RWPE2 (cell line): ENCODE results near the gene KIRREL3.

ENCODE experiments used
- ATAC-seq: fragments of 200-7000 bp; cut with Tn5 transposase; 3 replicates; pipeline ENCODE4 v1.9.1; 2021; ENCODE audit warnings: low read depth
- DNase-seq: peaks from one replicate; pipeline ENCODE4 v3.0.0-alpha.2; 2020; ENCODE audit warnings: low spot score
- H3K27ac ChIP-seq: fragments of 450-650 bp; 2 replicates; pipeline ENCODE4 v1.5.1; 2017; ENCODE audit warnings: mild to moderate bottlenecking; ENCODE audit not compliant: poor library complexity, severe bottlenecking
- H3K27me3 ChIP-seq: fragments of 250-450 bp; sonication (Bioruptor Pico); 2 replicates; pipeline ENCODE4 v1.5.1; 2021; ENCODE audit warnings: mild to moderate bottlenecking, moderate library complexity; ENCODE audit not compliant: insufficient read depth, poor library complexity, severe bottlenecking
- H3K36me3 ChIP-seq: fragments of 250-450 bp; sonication (Bioruptor Pico); 2 replicates; pipeline ENCODE4 v1.5.1; 2020; ENCODE audit warnings: low read depth, mild to moderate bottlenecking, moderate library complexity
- H3K4me1 ChIP-seq: fragments of 250-450 bp; sonication (Bioruptor Pico); 2 replicates; pipeline ENCODE4 v1.5.1; 2021; ENCODE audit warnings: mild to moderate bottlenecking, moderate library complexity; ENCODE audit not compliant: insufficient read depth, poor library complexity, severe bottlenecking
- H3K4me3 ChIP-seq: fragments of 250-450 bp; sonication (Bioruptor Pico); 2 replicates; pipeline ENCODE4 v1.5.1; 2021; ENCODE audit warnings: mild to moderate bottlenecking, moderate library complexity; ENCODE audit not compliant: severe bottlenecking
- H3K9me3 ChIP-seq: fragments of 250-450 bp; sonication (Bioruptor Pico); 2 replicates; pipeline ENCODE4 v1.5.1; 2021; ENCODE audit warnings: mild to moderate bottlenecking, moderate library complexity; ENCODE audit not compliant: severe bottlenecking
- CTCF ChIP-seq: fragments of 450-650 bp; IDR thresholded peaks from one replicate; pipeline ENCODE4 v1.5.1; 2017; ENCODE audit warnings: mild to moderate bottlenecking, moderate library complexity; ENCODE audit not compliant: poor library complexity, severe bottlenecking

KIRREL3 gene

GRCh38 chr11:126533560-126533959 lies 467.0 kb downstream of the KIRREL3 start:
- Histone ChIP-seq H3K27me3 (no peaks in the 10 kb centered on the region), H3K27ac (no peak overlapping the region), H3K36me3 (no peaks in the 10 kb centered on the region), H3K9me3 (no peaks in the 10 kb centered on the region), H3K4me1 (no peaks in the 10 kb centered on the region), H3K4me3 (no peak overlapping the region)
- ATAC-seq (no peak), DNase-seq (no peak)
- TF ChIP-seq CTCF, result no peak

GRCh38 chr11:126530416-126530815 lies 470.2 kb downstream of the KIRREL3 start:
- Histone ChIP-seq H3K27me3 (no peaks in the 10 kb centered on the region), H3K4me1 (no peaks in the 10 kb centered on the region), H3K4me3 (no peak overlapping the region), H3K27ac (no peak overlapping the region), H3K36me3 (no peaks in the 10 kb centered on the region), H3K9me3 (no peaks in the 10 kb centered on the region)
- DNase-seq (no peak), ATAC-seq (no peak)
- no peak for TF ChIP-seq CTCF

- Histone ChIP-seq H3K27me3 (no peaks in the 10 kb centered on the region), H3K36me3 (no peaks in the 10 kb centered on the region), H3K4me1 (no peaks in the 10 kb centered on the region), H3K9me3 (no peaks in the 10 kb centered on the region), H3K27ac (no peak overlapping the region), H3K4me3 (no peak overlapping the region)
- ATAC-seq (no peak), DNase-seq (no peak)
- TF ChIP-seq CTCF, result no peak
Measured at GRCh38 chr11:126529037-126529436, 471.5 kb downstream of the KIRREL3 start.

- no peaks in the 10 kb centered on the region for H3K36me3 ChIP-seq
- no peak for TF ChIP-seq CTCF
- no peak overlapping the region for H3K27ac ChIP-seq
- no peak for ATAC-seq
- no peaks in the 10 kb centered on the region for H3K4me1 ChIP-seq
- no peaks in the 10 kb centered on the region for H3K9me3 ChIP-seq
- DNase-seq, result no peak
- H3K4me3 ChIP-seq, result no peak overlapping the region
- no peaks in the 10 kb centered on the region for H3K27me3 ChIP-seq
Measured at GRCh38 chr11:126528075-126528474, 472.5 kb downstream of the KIRREL3 start.

GRCh38 chr11:126527651-126528050 lies 472.9 kb downstream of the KIRREL3 start:
- ATAC-seq (no peak), DNase-seq (no peak)
- Histone ChIP-seq H3K4me1 (no peaks in the 10 kb centered on the region), H3K36me3 (no peaks in the 10 kb centered on the region), H3K4me3 (no peak overlapping the region), H3K9me3 (no peaks in the 10 kb centered on the region), H3K27me3 (no peaks in the 10 kb centered on the region), H3K27ac (no peak overlapping the region)
- TF ChIP-seq CTCF, result no peak
